ENCODE data around the gene NDUFA11.
"Not testable (repeated sequence)": the region's sequence is repeated elsewhere in the genome, so short reads cannot be mapped to it uniquely, and the experiment has no call there.

Gene NDUFA11

GRCh38 chr19:5880604-5881078 lies 22.9 kb downstream of the NDUFA11 start:
- Histone ChIP-seq H3K9me3 (ENCODE audit: low read length) (no peaks in the 10 kb centered on the region), H3K4me1 (ENCODE audit: insufficient read depth, low read length) (peaks cover 26% of the 10 kb centered on the region), H3K27ac (ENCODE audit: low read depth, low read length) (peak overlapping the region; percentile 82), H3K9ac (ENCODE audit: low read length) (no peak overlapping the region), H3K36me3 (ENCODE audit: insufficient read depth, low read length) (no peaks in the 10 kb centered on the region), H3K4me3 (ENCODE audit: low read depth in 1 of 2, low read length in 2 of 2) (peak overlapping the region in 1 of 2 donors; percentile 41), H3K27me3 (ENCODE audit: control insufficient read depth in 1 of 2, insufficient read depth in 2 of 2, low read length in 2 of 2) (no peaks in the 10 kb centered on the region)

DNA sequence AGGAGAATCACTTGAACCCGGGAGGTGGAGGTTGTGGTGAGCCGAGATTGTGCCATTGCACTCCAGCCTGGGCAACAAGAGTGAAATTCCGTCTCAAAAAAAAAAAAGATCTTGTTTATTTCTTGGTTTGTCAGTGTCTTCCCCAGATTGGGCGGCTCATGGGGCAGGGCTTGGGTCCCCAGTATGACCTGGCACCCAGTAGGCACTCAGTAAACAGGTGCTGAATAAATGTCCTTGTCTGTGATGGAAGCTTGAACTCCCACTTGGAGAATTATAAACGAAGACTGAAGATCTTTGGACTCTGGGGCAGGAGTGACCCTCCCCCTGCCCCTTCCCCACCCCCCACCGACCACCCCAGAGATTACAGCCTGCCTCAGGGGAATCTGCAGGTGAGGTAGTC lies 23.4 kb downstream of the NDUFA11 start:
- Histone ChIP-seq H3K4me3 (ENCODE audit: low read depth in 1 of 2, low read length in 2 of 2) (no peak overlapping the region), H3K27ac (ENCODE audit: low read depth, low read length) (peak overlapping the region; percentile 72), H3K36me3 (ENCODE audit: insufficient read depth, low read length) (no peaks in the 10 kb centered on the region), H3K27me3 (ENCODE audit: control insufficient read depth in 1 of 2, insufficient read depth in 2 of 2, low read length in 2 of 2) (no peaks in the 10 kb centered on the region), H3K4me1 (ENCODE audit: insufficient read depth, low read length) (peaks cover 26% of the 10 kb centered on the region), H3K9ac (ENCODE audit: low read length) (no peak overlapping the region), H3K9me3 (ENCODE audit: low read length) (no peaks in the 10 kb centered on the region)

DNA sequence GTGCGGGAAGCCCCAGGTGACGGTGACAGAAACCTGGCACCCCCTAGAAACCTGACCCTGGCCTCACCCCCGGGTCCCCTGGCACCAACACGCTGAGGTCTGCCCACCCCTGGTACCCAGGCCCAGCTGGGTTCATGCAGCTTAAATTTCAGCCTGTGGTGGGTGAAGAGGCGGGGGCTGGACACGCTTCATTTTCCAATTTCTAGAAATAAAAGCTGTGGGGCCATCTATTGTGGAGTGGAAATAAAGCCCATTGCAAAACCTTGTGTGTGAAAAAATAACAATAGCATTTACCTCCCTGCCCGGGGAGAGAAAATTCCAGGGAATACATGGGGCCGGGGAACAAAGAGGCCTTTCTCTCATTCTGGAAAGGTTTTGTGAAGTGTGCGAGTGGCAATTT lies 25.7 kb downstream of the NDUFA11 start:
- H3K9ac ChIP-seq (ENCODE audit: low read length), result no peak overlapping the region
- H3K4me3 ChIP-seq (ENCODE audit: low read depth in 1 of 2, low read length in 2 of 2), result no peak overlapping the region
- H3K4me1 ChIP-seq (ENCODE audit: insufficient read depth, low read length), result peaks cover 26% of the 10 kb centered on the region
- no peaks in the 10 kb centered on the region for H3K36me3 ChIP-seq (ENCODE audit: insufficient read depth, low read length)
- no peak overlapping the region for H3K27ac ChIP-seq (ENCODE audit: low read depth, low read length)
- H3K27me3 ChIP-seq (ENCODE audit: control insufficient read depth in 1 of 2, insufficient read depth in 2 of 2, low read length in 2 of 2), result no peaks in the 10 kb centered on the region
- H3K9me3 ChIP-seq (ENCODE audit: low read length), result no peaks in the 10 kb centered on the region

DNA sequence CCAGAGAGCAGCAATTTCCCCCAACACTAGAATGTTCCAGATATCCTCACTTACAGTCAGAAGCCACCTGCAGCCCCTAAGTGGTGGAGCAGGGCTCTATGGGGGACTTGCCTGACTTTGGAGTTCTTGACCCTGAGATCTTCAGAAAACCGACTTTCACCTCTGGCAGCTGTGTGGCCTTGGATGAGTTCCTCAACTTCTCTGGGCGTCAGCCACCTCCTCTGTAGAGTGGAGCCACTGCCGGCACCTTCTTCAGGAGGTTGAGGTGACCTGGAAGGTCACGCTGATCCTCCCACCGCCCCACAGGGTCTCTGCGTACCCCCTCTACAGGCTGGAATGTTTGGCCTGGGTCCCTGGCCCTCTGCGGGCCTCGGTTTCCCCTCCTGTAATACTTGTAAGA lies 26.2 kb downstream of the NDUFA11 start:
- no peaks in the 10 kb centered on the region for H3K27me3 ChIP-seq (ENCODE audit: control insufficient read depth in 1 of 2, insufficient read depth in 2 of 2, low read length in 2 of 2)
- H3K4me3 ChIP-seq (ENCODE audit: low read depth in 1 of 2, low read length in 2 of 2), result no peak overlapping the region
- no peaks in the 10 kb centered on the region for H3K9me3 ChIP-seq (ENCODE audit: low read length)
- peaks cover 26% of the 10 kb centered on the region for H3K4me1 ChIP-seq (ENCODE audit: insufficient read depth, low read length)
- H3K9ac ChIP-seq (ENCODE audit: low read length), result no peak overlapping the region
- H3K27ac ChIP-seq (ENCODE audit: low read depth, low read length), result no peak overlapping the region
- no peaks in the 10 kb centered on the region for H3K36me3 ChIP-seq (ENCODE audit: insufficient read depth, low read length)

- not testable (repeated sequence) for H3K27me3 ChIP-seq (ENCODE audit: control insufficient read depth in 1 of 2, insufficient read depth in 2 of 2, low read length in 2 of 2); H3K9me3 ChIP-seq (ENCODE audit: low read length); H3K4me3 ChIP-seq (ENCODE audit: low read depth in 1 of 2, low read length in 2 of 2); H3K36me3 ChIP-seq (ENCODE audit: insufficient read depth, low read length); H3K27ac ChIP-seq (ENCODE audit: low read depth, low read length); H3K9ac ChIP-seq (ENCODE audit: low read length)
- H3K4me1 ChIP-seq (ENCODE audit: insufficient read depth, low read length), result peaks cover 12% of the 10 kb centered on the region
These were observed 29.1 kb downstream of the NDUFA11 start for GRCh38 chr19:5874496-5874895.

DNA sequence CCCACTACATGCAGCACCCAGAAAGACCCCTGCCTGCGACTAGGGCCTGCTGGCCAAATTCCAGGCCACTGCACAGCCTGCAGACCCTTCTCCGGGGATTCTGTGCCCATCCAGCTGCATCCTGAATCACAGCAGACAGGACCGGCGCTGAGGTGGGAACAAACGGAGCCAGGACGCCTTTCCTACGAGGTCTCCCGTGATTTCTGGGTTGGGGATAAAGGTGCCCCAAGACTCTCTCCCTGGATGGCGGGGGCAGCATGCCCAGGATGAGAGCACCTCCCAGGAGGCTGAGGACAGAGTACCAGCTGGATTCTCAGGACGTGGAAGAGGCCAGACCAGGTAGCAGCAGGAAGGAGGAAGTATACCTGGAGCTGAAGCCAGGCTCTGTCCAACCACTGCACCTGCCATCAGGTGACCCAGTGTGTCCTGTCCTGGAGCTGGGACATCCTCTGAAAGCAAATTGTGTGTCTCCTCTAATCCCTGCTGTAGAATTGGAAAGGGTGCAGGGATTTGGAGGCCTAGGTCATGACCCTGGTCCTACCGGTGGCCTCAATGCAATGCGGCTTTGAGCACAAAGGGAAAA lies 29.9 kb downstream of the NDUFA11 start:
- no peak overlapping the region for H3K4me3 ChIP-seq (ENCODE audit: low read depth in 1 of 2, low read length in 2 of 2)
- H3K4me1 ChIP-seq (ENCODE audit: insufficient read depth, low read length), result peaks cover 7% of the 10 kb centered on the region
- H3K27me3 ChIP-seq (ENCODE audit: control insufficient read depth in 1 of 2, insufficient read depth in 2 of 2, low read length in 2 of 2), result no peaks in the 10 kb centered on the region
- H3K36me3 ChIP-seq (ENCODE audit: insufficient read depth, low read length), result no peaks in the 10 kb centered on the region
- no peak overlapping the region for H3K27ac ChIP-seq (ENCODE audit: low read depth, low read length)
- H3K9ac ChIP-seq (ENCODE audit: low read length), result no peak overlapping the region
- no peaks in the 10 kb centered on the region for H3K9me3 ChIP-seq (ENCODE audit: low read length)

DNA sequence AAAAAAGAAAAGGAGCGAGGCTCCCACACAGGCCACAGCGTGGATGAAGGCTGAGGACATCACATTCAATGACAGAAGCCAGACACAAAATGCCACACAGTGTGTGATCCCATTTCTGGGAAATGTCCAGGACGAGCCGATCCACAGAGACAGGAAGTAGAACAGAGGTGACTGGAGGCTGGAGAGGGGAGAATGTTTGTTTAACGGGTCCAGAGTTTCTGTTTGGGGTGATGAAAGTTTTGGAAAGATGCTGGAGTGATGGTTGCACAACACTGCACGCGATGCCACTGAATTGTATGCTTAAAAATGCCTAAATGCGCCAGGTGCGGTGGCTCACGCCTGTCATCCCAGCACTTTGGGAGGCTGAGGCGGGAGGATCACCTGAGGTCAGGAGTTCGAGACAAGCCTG lies 32.6 kb downstream of the NDUFA11 start:
- Histone ChIP-seq H3K36me3 (ENCODE audit: insufficient read depth, low read length) (no peaks in the 10 kb centered on the region), H3K4me1 (ENCODE audit: insufficient read depth, low read length) (no peaks in the 10 kb centered on the region), H3K27ac (ENCODE audit: low read depth, low read length) (no peak overlapping the region), H3K9ac (ENCODE audit: low read length) (no peak overlapping the region), H3K27me3 (ENCODE audit: control insufficient read depth in 1 of 2, insufficient read depth in 2 of 2, low read length in 2 of 2) (no peaks in the 10 kb centered on the region), H3K4me3 (ENCODE audit: low read depth in 1 of 2, low read length in 2 of 2) (no peak overlapping the region), H3K9me3 (ENCODE audit: low read length) (no peaks in the 10 kb centered on the region)

GRCh38 chr19:5867201-5868136 lies 36.1 kb downstream of the NDUFA11 start:
- no peak overlapping the region for H3K9ac ChIP-seq (ENCODE audit: low read length)
- no peaks in the 10 kb centered on the region for H3K27me3 ChIP-seq (ENCODE audit: control insufficient read depth in 1 of 2, insufficient read depth in 2 of 2, low read length in 2 of 2)
- no peaks in the 10 kb centered on the region for H3K4me1 ChIP-seq (ENCODE audit: insufficient read depth, low read length)
- H3K36me3 ChIP-seq (ENCODE audit: insufficient read depth, low read length), result no peaks in the 10 kb centered on the region
- no peak overlapping the region for H3K4me3 ChIP-seq (ENCODE audit: low read depth in 1 of 2, low read length in 2 of 2)
- no peak overlapping the region for H3K27ac ChIP-seq (ENCODE audit: low read depth, low read length)
- no peaks in the 10 kb centered on the region for H3K9me3 ChIP-seq (ENCODE audit: low read length)

DNA sequence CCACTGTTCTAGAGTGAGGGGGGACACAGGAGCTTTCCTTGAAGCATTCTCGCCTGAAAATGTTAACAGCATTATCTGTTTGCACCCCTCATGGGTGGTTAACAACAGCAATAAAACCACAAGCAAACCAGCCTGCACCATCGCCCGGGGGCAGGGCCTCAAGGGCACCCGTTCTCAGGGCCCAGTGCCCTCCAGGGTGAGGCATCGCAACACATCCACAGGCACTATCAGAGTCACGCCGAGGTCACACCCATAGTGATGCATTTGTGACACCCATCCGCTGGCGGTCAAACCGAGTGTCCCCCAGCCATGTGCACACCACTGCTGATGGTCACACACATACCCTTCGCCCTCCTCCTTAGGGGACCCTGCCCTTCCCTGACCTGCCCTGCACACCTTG lies 37.8 kb downstream of the NDUFA11 start:
- no peaks in the 10 kb centered on the region for H3K27me3 ChIP-seq (ENCODE audit: control insufficient read depth in 1 of 2, insufficient read depth in 2 of 2, low read length in 2 of 2)
- H3K9ac ChIP-seq (ENCODE audit: low read length), result no peak overlapping the region
- no peaks in the 10 kb centered on the region for H3K9me3 ChIP-seq (ENCODE audit: low read length)
- no peaks in the 10 kb centered on the region for H3K4me1 ChIP-seq (ENCODE audit: insufficient read depth, low read length)
- no peaks in the 10 kb centered on the region for H3K36me3 ChIP-seq (ENCODE audit: insufficient read depth, low read length)
- H3K4me3 ChIP-seq (ENCODE audit: low read depth in 1 of 2, low read length in 2 of 2), result no peak overlapping the region
- H3K27ac ChIP-seq (ENCODE audit: low read depth, low read length), result no peak overlapping the region

GRCh38 chr19:5864725-5865486 lies 38.7 kb downstream of the NDUFA11 start:
- Histone ChIP-seq H3K27me3 (ENCODE audit: control insufficient read depth in 1 of 2, insufficient read depth in 2 of 2, low read length in 2 of 2) (no peaks in the 10 kb centered on the region), H3K9me3 (ENCODE audit: low read length) (no peaks in the 10 kb centered on the region), H3K4me1 (ENCODE audit: insufficient read depth, low read length) (no peaks in the 10 kb centered on the region), H3K4me3 (ENCODE audit: low read depth in 1 of 2, low read length in 2 of 2) (no peak overlapping the region), H3K9ac (ENCODE audit: low read length) (no peak overlapping the region), H3K36me3 (ENCODE audit: insufficient read depth, low read length) (no peaks in the 10 kb centered on the region), H3K27ac (ENCODE audit: low read depth, low read length) (no peak overlapping the region)

GRCh38 chr19:5864013-5864720 lies 39.4 kb downstream of the NDUFA11 start:
- no peaks in the 10 kb centered on the region for H3K9me3 ChIP-seq (ENCODE audit: low read length)
- H3K36me3 ChIP-seq (ENCODE audit: insufficient read depth, low read length), result no peaks in the 10 kb centered on the region
- H3K9ac ChIP-seq (ENCODE audit: low read length), result no peak overlapping the region
- H3K4me3 ChIP-seq (ENCODE audit: low read depth in 1 of 2, low read length in 2 of 2), result no peak overlapping the region
- H3K27ac ChIP-seq (ENCODE audit: low read depth, low read length), result no peak overlapping the region
- no peaks in the 10 kb centered on the region for H3K27me3 ChIP-seq (ENCODE audit: control insufficient read depth in 1 of 2, insufficient read depth in 2 of 2, low read length in 2 of 2)
- H3K4me1 ChIP-seq (ENCODE audit: insufficient read depth, low read length), result no peaks in the 10 kb centered on the region

Data from muscle layer of colon (tissue), 2 donors.